Measurements from ENCODE around the gene CD79A.

Gene CD79A

GRCh38 chr19:41876847-41877832 lies at the start of gene CD79A:
CD79A (plus strand) TSS chr19:41877279; CDS start chr19:41877305, 26 bp downstream.
- no peak for FAIRE-seq

GRCh38 chr19:41837981-41838708 lies 38.9 kb upstream of the CD79A start:
- no peak for FAIRE-seq

- no peak for FAIRE-seq
Observed at GRCh38 chr19:41839211-41839610, 37.9 kb upstream of the CD79A start.

- no peak for FAIRE-seq
Observed at GRCh38 chr19:41843371-41843770, 33.7 kb upstream of the CD79A start.

GRCh38 chr19:41844601-41845000 lies 32.5 kb upstream of the CD79A start, which contains the start of gene LYPD4:
LYPD4 (minus strand) TSS chr19:41844683; CDS start chr19:41839285, 5,398 bp downstream.
- no peak for FAIRE-seq

- FAIRE-seq = no peak
Observed at GRCh38 chr19:41845001-41845050, 32.3 kb upstream of the CD79A start, which contains the start of gene DMRTC2. DMRTC2 (plus strand) TSS chr19:41845042; CDS start chr19:41847429, 2,387 bp downstream.

GRCh38 chr19:41845051-41845590 lies 32.0 kb upstream of the CD79A start:
- FAIRE-seq = no peak

- FAIRE-seq = no peak
Observed at GRCh38 chr19:41847351-41848105, 29.6 kb upstream of the CD79A start.

- FAIRE-seq = no peak
Observed at GRCh38 chr19:41848666-41849065, 28.4 kb upstream of the CD79A start.

- no peak for FAIRE-seq
Observed at GRCh38 chr19:41849067-41849466, 28.0 kb upstream of the CD79A start.

- FAIRE-seq = no peak
Observed at GRCh38 chr19:41850381-41850780, 26.7 kb upstream of the CD79A start.

GRCh38 chr19:41851456-41851855 lies 25.6 kb upstream of the CD79A start:
- FAIRE-seq = no peak

- FAIRE-seq = no peak
Observed at GRCh38 chr19:41853344-41853743, 23.7 kb upstream of the CD79A start.

GRCh38 chr19:41853768-41854167 lies 23.3 kb upstream of the CD79A start:
- no peak for FAIRE-seq

GRCh38 chr19:41859213-41859617 lies 17.9 kb upstream of the CD79A start:
- no peak for FAIRE-seq

- peak; percentile 90 for FAIRE-seq
Observed at GRCh38 chr19:41859618-41860418, 17.3 kb upstream of the CD79A start, which contains the start of gene RPS19. RPS19 (plus strand) TSS chr19:41860255; CDS start chr19:41860775, 520 bp downstream.

- FAIRE-seq = no peak
Observed at GRCh38 chr19:41860419-41861115, 16.5 kb upstream of the CD79A start.

- no peak for FAIRE-seq
Observed at GRCh38 chr19:41861116-41861768, 15.8 kb upstream of the CD79A start.

GRCh38 chr19:41861846-41862245 lies 15.2 kb upstream of the CD79A start:
- FAIRE-seq = no peak

- FAIRE-seq = no peak
Observed at GRCh38 chr19:41862445-41862986, 14.6 kb upstream of the CD79A start.
